HepG2 (cell line): ENCODE measurements around the gene GPC6. TPM values are rescaled to one million over a fixed set of nuclear protein-coding genes. Genes with fewer than 3 reads are reported as not detected.

Experiments
- ATAC-seq: fragments of 200-7000 bp; cut with Tn5 transposase; 3 replicates; pipeline ENCODE4 v1.9.1; 2020; ENCODE audit warnings: mild to moderate bottlenecking, moderate library complexity
- BruUV-seq: library from RNA; stranded (reverse); fragments of 400-500 nt; replicated peaks from 2 replicates; lab custom pipeline; 2021; lab: Mats Ljungman, UMichigan
- CTCF ChIA-PET: fragments of 300-600 bp; formaldehyde crosslinking; extraction: SDS; loops from one replicate; lab custom pipeline; 2021; ENCODE audit warnings: low total read pairs, inconsistent platforms, low intra/inter-chr PET ratio; lab: Yijun Ruan, JAX
- POLR2A ChIA-PET: fragments of 350-600 bp; sonication (Branson Sonifier 250); formaldehyde crosslinking; loops from one replicate; lab custom pipeline; 2020; ENCODE audit warnings: antibody characterized with exemption, inconsistent platforms; lab: Yijun Ruan, JAX
- DNase-seq: peaks from one replicate; pipeline ENCODE4 v3.0.0-alpha.2; 2015; ENCODE audit warnings: low spot score
- FAIRE-seq: peaks from 3 replicates; lab custom pipeline; 2011; peaks lifted over from hg19 to GRCh38; lab: Jason Lieb, UNC
- H2AFZ ChIP-seq: one replicate; pipeline ENCODE4 v1.6.1; 2011; ENCODE audit warnings: low read length, inconsistent platforms
- H3K27ac ChIP-seq: fragments of 300-600 bp; 3 replicates; pipeline ENCODE4 v1.8.0; 2011; ENCODE audit warnings: mixed run types, mild to moderate bottlenecking, mixed read lengths, low read length, inconsistent platforms; ENCODE audit not compliant: insufficient read depth; ENCODE audit errors: extremely low read length
- H3K27me3 ChIP-seq, 2 experiments: fragments of 200-600 bp in 1 of 2; 2 replicates in 1 of 2; 3 replicates in 1 of 2; pipeline versions ENCODE4 v1.6.0 to v1.8.0; 2011; ENCODE audit warnings: low read length in 2 of 2, mild to moderate bottlenecking in 2 of 2, moderate library complexity in 2 of 2, inconsistent platforms in 1 of 2; ENCODE audit not compliant: insufficient read depth in 2 of 2, control insufficient read depth in 1 of 2
- H3K36me3 ChIP-seq, 2 experiments: fragments of 200-600 bp in 1 of 2; replicated peaks in 1 of 2; 2 replicates in 1 of 2; 3 replicates in 1 of 2; pipeline versions ENCODE4 v1.5.1 to v1.8.0; 2011; ENCODE audit warnings: low read length in 2 of 2, inconsistent platforms in 1 of 2; ENCODE audit not compliant: insufficient read depth in 2 of 2, control insufficient read depth in 1 of 2
- H3K4me1 ChIP-seq: 2 replicates; pipeline ENCODE4 v1.5.1; 2012; ENCODE audit warnings: low read length, inconsistent platforms; ENCODE audit not compliant: insufficient read depth
- H3K4me2 ChIP-seq: 2 replicates; pipeline ENCODE4 v1.6.0; 2011; ENCODE audit warnings: low read depth, low read length, inconsistent platforms
- H3K4me3 ChIP-seq, 3 experiments: fragments of 200-600 bp in 1 of 3; sonication (generic), shearing (Covaris generic) in 1 of 3; replicated peaks in 1 of 3; 2 replicates each; pipeline ENCODE4 v1.5.1; 2011 to 2016; ENCODE audit warnings: low read length in 3 of 3, inconsistent platforms in 2 of 3, low read depth in 2 of 3, mild to moderate bottlenecking in 2 of 3, control low read depth in 1 of 3, mixed read lengths in 1 of 3; ENCODE audit not compliant: insufficient read depth in 1 of 3
- H3K79me2 ChIP-seq: one replicate; pipeline ENCODE4 v1.6.1; 2011; ENCODE audit warnings: low read length, inconsistent platforms; ENCODE audit not compliant: insufficient read depth
- H3K9ac ChIP-seq: 2 replicates; pipeline ENCODE4 v1.6.0; 2011; ENCODE audit warnings: mild to moderate bottlenecking, low read depth, low read length, inconsistent platforms; ENCODE audit not compliant: insufficient read depth
- H3K9me3 ChIP-seq: 2 replicates; pipeline ENCODE4 v1.5.1; 2012; ENCODE audit warnings: mild to moderate bottlenecking, low read length
- H4K20me1 ChIP-seq: 2 replicates; pipeline ENCODE4 v1.6.0; 2011; ENCODE audit warnings: inconsistent platforms, mild to moderate bottlenecking, low read length, moderate library complexity; ENCODE audit not compliant: insufficient read depth
- CEBPZ ChIP-seq: IDR thresholded peaks from 2 replicates; pipeline ENCODE4 v1.6.1; 2012; ENCODE audit warnings: low read length, improper control_type of control experiment
- ELF1 ChIP-seq: sonication (generic); formaldehyde crosslinking; IDR thresholded peaks from 2 replicates; pipeline ENCODE4 v1.4.0; 2020; ENCODE audit warnings: missing genetic modification reagents
- ETV6 ChIP-seq: sonication (generic); formaldehyde crosslinking; conservative IDR thresholded peaks from 2 replicates; pipeline ENCODE4 v1.4.0; 2020; ENCODE audit warnings: missing genetic modification reagents
- HDAC1 ChIP-seq: sonication (generic); formaldehyde crosslinking; IDR thresholded peaks from 2 replicates; pipeline ENCODE4 v1.5.1; 2020; ENCODE audit warnings: mild to moderate bottlenecking, missing genetic modification reagents
- HOXA7 ChIP-seq: sonication (generic); formaldehyde crosslinking; IDR thresholded peaks from 2 replicates; pipeline ENCODE4 v1.8.1; 2022; ENCODE audit warnings: mild to moderate bottlenecking, missing genetic modification reagents, moderate library complexity
- NR0B2 ChIP-seq: sonication (generic); formaldehyde crosslinking; IDR thresholded peaks from 2 replicates; pipeline ENCODE4 v1.4.0; 2020; ENCODE audit warnings: mild to moderate bottlenecking, missing genetic modification reagents
- NR2F1 ChIP-seq, 2 experiments: fragments of 450-650 bp in 1 of 2; formaldehyde crosslinking in 1 of 2; IDR thresholded peaks; 2 replicates each; pipeline versions ENCODE4 v1.5.0 to v1.6.1; 2016 to 2020; ENCODE audit warnings: mild to moderate bottlenecking in 1 of 2, missing compliant biosample characterization in 1 of 2, missing genetic modification reagents in 1 of 2, moderate library complexity in 1 of 2
- ZFP90 ChIP-seq: sonication (generic); formaldehyde crosslinking; IDR thresholded peaks from 2 replicates; pipeline ENCODE4 v1.8.0; 2022; ENCODE audit warnings: missing genetic modification reagents, mild to moderate bottlenecking, inconsistent platforms, borderline replicate concordance
- ZFP91 ChIP-seq: sonication (generic); formaldehyde crosslinking; IDR thresholded peaks from 2 replicates; pipeline ENCODE4 v1.9.0; 2022; ENCODE audit warnings: missing genetic modification reagents, mild to moderate bottlenecking, borderline replicate concordance
- ZNF138 ChIP-seq: sonication (generic); formaldehyde crosslinking; IDR thresholded peaks from 2 replicates; pipeline ENCODE4 v1.5.0; 2020; ENCODE audit warnings: mild to moderate bottlenecking, low read depth, missing genetic modification reagents
- ZNF143 ChIP-seq: sonication (generic); formaldehyde crosslinking; IDR thresholded peaks from 2 replicates; pipeline ENCODE4 v1.4.0; 2020; ENCODE audit warnings: missing genetic modification reagents
- ZNF710 ChIP-seq: sonication (generic); formaldehyde crosslinking; IDR thresholded peaks from 2 replicates; pipeline ENCODE4 v1.5.0; 2020; ENCODE audit warnings: mild to moderate bottlenecking, missing genetic modification reagents, borderline replicate concordance
- WGBS: methylation state at CpG from one replicate; pipeline ENCODE4 v1.1.6; 2017; ENCODE audit warnings: low lambda C conversion rate; 5-methylcytosine and 5-hydroxymethylcytosine counted together
- in situ Hi-C: cut with HindIII; loops from 2 replicates; pipeline ENCODE4 v1.10.0; 2017; ENCODE audit warnings: low pct_unique_long_range_greater_than_20kb; ENCODE audit not compliant: extremely low pct_ligation_motif_present
- intact Hi-C: fragments of 100-400 bp; cut with micrococcal nuclease; formaldehyde crosslinking; loops from one replicate; pipeline ENCODE4 v1.10.0; 2022; ENCODE audit not compliant: unreplicated experiment
- polyA plus RNA-seq, 8 experiments: library from polyadenylated mRNA; depleted of rRNA in 3 of 8; stranded (reverse) in 7 of 8; unstranded in 1 of 8; fragments of >200 nt; fragmentation: Illumina TruSeq in 4 of 8; extraction: Trizol in 4 of 8; gene quantifications; 2 replicates each; pipeline versions ENCODE4 v1.2.1 to v1.2.3, GENCODE V29; 2011 to 2016; ENCODE audit warnings: low read depth in 4 of 8, missing spikeins in 1 of 8, mixed read lengths in 1 of 8; ENCODE audit not compliant: insufficient read depth in 1 of 8
- total RNA-seq, 5 experiments: library from RNA; depleted of rRNA; stranded (reverse); fragments of >200 nt; fragmentation: Illumina TruSeq; extraction: Trizol; gene quantifications; 2 replicates each; pipeline ENCODE4 v1.2.3, GENCODE V29; 2016; ENCODE audit warnings: low read depth in 1 of 5

GPC6 gene
- total and polyA plus RNA-seq, 2 of the 13 experiments (the other 11 are each of a cell fraction or from before 2014, with no cell fraction given) = 24.5 to 33.9 TPM

GRCh38 chr13:94058821-94059360, 832.3 kb downstream of the GPC6 start (continued):
- TF ChIP-seq HDAC1 (CRISPR knock-in tag) (no peak), ETV6 (CRISPR knock-in tag) (no peak), NR0B2 (no peak), ELF1 (CRISPR knock-in tag) (no peak), HOXA7 (CRISPR knock-in tag) (no peak), ZFP90 (CRISPR knock-in tag) (no peak), ZNF138 (CRISPR knock-in tag) (no peak)

GRCh38 chr13:94061301-94061700, 834.7 kb downstream of the GPC6 start:
- DNase-seq = no peak
- no peaks in the 10 kb centered on the region for H3K4me1 ChIP-seq
- H3K27ac ChIP-seq = no peak overlapping the region
- ATAC-seq = no peak
- BruUV-seq = no TSS peak
- no CpG with 5 or more reads among the region's 1 CpG for WGBS
- in situ Hi-C loops (no loop called here), intact Hi-C loops (no loop called here)
- H3K27me3 ChIP-seq = no peaks in the 10 kb centered on the region
- no peak overlapping the region for H3K4me2 ChIP-seq
- FAIRE-seq = no peak
- H3K9ac ChIP-seq = no peak overlapping the region
- no peak overlapping the region for H2AFZ ChIP-seq
- CTCF ChIA-PET = no interaction called here
- H4K20me1 ChIP-seq = no peaks in the 10 kb centered on the region
- POLR2A ChIA-PET = no interaction called here
- no peaks in the 10 kb centered on the region for H3K9me3 ChIP-seq
- no peak overlapping the region for H3K4me3 ChIP-seq
- H3K36me3 ChIP-seq = no peaks in the 10 kb centered on the region
- H3K79me2 ChIP-seq = no peaks in the 10 kb centered on the region
- no peak for TF ChIP-seq ZNF710 (CRISPR knock-in tag)
- no peak for TF ChIP-seq ZFP91
- no peak for TF ChIP-seq NR2F1 (CRISPR knock-in tag; IDR thresholded peaks at IDR 0.05)
- TF ChIP-seq NR0B2 = no peak
- no peak for TF ChIP-seq ZNF143 (CRISPR knock-in tag)
- TF ChIP-seq CEBPZ = no peak
